GM18508 (cell line): ENCODE measurements around the gene ABCC6.
"Not testable (repeated sequence)": the region's sequence is repeated elsewhere in the genome, so short reads cannot be mapped to it uniquely, and the experiment has no call there.

ENCODE experiments used
- ATAC-seq: cut with Tn5 transposase; IDR thresholded peaks from one replicate; pipeline ENCODE4 v1.9.1; 2021; ENCODE audit warnings: moderate number of reproducible peaks; ENCODE audit not compliant: insufficient read depth, unreplicated experiment

The ABCC6 gene

DNA sequence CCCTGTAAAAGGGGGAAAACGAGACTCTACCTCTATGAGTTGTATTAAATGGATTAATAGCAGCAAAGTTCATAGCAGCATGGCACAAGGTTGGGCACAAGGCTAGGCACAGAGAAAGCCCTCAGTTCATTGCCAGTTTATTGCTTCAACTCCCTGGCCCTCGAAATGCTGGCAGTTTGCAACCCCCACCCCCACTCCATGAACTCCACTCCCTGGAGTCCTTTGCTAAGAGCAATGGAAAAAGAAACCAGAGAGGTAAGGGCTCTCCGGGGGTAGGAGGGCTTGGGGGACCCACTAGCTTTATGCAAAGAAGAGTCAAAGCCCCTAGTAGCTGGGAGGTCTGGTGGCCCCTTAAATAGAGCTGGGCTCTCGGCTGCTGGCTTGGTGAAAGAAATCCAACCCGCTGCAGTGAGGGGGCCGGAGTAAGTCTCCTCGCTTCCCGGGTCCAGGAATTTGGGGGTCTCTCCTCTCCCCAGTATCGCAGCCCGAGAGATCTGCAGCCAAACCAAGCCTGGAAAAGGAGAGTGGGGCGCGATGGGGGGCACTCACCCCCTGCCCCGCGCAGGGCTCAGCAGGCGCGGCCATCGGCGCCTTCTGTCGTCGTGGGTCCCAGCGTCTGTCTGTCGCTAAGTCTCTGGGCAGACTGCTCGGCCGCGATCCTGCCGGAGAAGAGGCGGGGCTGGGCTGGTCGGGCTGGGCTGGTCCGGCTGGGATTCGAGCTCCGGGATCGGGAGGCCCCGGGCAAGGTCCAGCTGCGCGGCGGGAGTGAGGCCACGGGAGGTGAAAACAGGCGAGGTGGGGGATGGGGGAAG lies at the start of gene ABCC6:
TSS of gene ABCC6 (minus strand) at position 645 of the 812 bp plus-strand sequence. CDS start at position 585, 60 bp downstream.
- not testable (repeated sequence) for ATAC-seq

DNA sequence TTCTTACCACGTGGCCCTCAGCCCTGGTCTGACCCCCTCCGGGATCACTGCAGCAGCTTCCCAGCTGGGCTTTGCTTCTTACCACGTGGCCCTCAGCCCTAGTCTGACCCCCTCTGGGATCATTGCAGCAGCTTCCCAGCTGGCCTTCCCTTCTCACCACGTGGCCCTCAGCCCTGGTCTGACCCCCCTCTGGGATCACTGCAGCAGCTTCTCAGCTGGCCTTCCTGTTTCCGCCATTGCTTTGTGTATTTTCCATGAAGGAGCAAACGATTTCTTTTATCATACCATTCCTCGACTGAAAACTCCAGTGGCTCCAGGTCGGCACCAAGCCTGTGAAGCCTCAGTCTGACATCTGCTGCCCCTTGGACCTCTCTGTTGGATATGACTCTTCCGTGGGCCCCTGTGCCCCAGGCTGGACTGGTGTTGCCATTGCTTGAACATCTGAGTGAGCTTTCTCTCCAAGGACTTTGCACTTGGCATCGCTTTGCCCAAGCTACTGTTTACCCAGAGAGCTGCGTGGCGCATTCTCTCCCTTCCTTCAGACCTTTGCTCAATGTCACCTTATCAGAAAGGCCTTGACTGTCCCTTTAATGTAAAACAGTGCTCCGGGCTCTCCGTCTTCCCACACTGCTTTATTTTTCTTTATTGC lies 49.4 kb upstream of the ABCC6 start:
- not testable (repeated sequence) for ATAC-seq

DNA sequence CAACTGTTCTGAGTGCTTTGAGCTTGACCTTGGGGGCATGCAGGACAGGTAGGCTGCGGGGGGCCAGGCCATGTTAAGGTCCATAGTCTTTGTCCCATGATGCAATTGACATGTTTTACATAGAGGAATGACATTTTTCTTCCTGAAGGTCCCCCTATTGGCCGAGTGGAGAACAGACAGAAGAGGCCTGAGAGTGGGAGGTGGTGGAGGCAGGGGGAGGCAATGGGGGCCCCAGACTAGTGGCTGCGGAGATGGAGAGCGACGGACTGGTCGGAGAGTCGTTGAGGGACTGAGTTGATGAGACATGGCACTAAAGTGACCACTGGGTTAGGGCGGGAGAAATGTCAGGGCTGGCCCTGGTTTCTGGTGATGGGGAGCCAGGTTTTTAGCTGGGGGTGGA lies 48.4 kb upstream of the ABCC6 start:
- not testable (repeated sequence) for ATAC-seq

DNA sequence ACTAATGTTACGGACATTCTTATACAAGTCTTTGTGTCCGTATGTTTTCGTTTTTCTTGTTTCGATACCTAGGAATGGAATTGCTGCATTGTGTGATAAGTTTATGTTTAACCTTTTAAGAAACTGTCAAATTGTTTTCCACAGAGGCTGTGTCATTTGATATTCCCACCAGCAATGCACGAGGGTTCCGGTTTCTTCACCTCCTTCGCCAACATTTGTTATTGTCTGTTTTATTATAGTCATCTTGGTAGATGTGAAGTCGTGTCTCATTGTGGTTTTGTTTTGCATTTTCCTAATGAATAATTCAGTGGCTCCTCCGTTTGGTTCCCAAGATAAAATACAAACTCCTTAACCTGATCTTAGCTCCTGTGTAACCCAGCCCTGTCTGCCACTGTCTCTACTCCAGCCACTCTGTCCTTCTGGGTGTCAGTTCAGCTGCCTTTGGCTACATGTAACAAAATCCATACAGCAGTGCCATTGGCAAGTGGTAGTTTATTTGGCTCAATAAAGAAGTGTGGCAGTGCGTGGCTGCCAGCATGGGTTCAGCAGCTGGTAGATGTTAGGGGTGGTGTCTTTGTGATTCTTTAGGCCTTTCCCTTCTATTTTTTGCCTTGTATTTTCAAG lies 45.0 kb upstream of the ABCC6 start:
- ATAC-seq = not testable (repeated sequence)

DNA sequence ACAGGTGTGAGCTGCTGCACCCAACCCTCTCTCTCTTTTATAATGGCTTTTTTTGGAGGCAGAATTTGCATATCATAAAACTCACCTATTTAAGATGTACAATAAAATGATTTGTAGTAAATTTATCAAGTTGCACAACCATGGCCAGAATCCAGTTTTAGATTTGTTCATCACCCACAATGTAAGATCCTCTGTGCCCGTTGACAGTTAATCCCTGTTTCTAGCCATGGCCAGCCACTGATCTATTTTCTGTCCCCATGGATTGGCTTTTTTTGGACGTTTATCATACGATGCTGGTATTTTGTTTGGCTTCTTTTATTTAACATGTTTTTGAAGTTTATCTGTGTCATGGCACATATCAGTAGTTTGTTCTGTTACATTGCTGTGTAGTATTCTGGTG lies 44.4 kb upstream of the ABCC6 start:
- not testable (repeated sequence) for ATAC-seq

DNA sequence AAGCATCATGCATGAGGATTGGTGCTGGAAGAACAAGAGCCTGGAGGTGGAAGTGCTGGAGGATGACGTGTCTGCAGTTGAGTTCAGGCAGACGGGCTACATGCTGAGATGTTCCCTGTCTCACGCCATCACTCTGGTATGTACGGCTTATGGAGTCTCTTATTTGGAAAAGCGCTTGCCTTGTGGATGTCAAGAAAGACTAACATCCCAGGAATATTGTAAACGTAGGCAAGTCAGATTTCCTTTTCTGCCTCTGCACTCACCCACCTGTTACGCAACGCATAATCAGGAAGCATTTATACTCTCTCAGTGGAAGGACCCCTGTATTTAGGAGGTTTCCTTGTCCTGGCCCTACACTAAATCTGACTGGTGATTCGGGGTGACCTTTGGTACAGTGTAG lies 41.8 kb upstream of the ABCC6 start:
- ATAC-seq = not testable (repeated sequence)

DNA sequence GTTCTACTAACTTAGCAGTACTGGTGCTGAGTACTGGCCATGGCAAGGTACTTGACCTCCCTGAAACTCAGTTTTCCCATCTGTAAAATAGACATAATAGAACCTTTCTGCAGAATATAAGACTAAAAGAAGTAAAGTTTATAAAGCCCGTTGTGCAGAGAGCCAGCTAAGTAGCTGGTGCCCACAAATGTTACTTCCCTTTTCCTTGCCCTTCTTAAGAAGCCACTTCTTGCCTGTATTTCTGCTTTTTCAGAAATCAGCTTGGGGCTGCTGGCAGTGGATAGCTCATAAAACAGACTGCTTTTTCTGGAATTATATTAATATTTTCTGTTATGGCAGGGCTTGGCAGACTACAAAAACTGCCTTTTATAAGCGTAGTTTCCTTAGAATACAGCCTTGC lies 40.7 kb upstream of the ABCC6 start:
- not testable (repeated sequence) for ATAC-seq

DNA sequence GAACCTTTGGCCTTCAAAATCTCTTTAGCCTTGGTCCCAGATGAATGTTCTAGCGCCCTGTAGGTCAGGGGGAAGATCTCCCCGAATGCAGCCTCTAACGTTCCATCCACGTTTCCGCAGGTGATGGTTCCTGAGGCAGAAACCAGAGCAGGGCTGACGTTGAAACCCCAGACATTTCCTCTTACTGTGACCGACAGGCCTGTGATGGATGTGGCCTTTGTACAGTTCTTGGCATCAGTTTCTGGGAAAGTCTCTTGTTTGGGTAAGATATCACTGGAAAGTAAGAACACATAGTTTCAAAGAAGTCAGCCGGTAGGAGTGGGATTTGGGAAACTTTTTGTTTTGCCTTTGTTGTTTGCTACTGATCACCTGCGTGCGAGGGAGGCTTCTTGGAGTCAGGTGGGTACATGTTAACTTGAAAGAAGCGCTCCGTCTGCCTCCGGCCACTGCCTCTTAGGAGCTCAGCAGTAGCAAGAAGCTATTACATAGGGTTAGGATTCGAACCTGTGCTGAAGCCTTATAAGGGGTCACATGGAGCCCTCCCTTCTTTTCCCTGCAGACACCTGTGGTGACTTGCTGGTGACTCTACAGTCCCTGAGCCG lies 39.8 kb upstream of the ABCC6 start:
- ATAC-seq = not testable (repeated sequence)

DNA sequence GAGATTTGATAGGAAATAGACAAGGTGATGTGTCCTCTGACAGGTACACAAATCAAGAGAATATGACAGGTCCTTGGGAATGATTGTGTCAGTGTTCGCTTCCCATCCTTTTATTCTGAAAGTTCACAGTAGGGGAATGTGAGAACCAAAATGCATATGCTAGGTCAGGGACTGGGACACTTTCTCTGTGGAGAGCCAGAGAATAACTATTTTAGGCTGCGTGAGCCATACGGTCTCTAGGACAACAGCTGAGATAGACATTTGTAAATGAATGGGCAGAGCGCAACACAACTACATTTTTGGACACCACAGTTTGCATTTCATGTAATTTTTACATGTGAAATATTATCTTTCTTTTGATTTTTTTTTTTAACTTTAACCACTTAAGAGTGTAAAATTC lies 36.7 kb upstream of the ABCC6 start:
- ATAC-seq = not testable (repeated sequence)

DNA sequence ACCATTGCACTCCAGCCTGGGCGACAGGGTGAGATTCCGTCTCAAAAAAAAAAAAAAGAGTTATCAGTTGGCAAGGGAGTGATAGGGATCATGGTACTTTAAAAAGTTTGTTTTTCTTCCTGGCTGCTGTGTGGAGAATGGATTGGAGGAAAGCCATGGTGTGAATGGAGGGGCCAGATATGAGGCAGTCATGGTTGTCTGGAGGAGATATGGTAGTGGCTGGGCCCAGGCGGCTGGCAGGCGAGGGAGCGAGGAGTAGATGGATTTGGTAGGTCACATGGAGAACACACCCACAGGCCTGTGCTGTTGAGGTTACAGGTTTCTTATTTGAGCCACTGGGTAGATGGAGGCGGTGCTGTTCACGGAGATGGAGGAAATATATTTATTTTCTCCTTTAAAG lies 35.5 kb upstream of the ABCC6 start:
- ATAC-seq = not testable (repeated sequence)

DNA sequence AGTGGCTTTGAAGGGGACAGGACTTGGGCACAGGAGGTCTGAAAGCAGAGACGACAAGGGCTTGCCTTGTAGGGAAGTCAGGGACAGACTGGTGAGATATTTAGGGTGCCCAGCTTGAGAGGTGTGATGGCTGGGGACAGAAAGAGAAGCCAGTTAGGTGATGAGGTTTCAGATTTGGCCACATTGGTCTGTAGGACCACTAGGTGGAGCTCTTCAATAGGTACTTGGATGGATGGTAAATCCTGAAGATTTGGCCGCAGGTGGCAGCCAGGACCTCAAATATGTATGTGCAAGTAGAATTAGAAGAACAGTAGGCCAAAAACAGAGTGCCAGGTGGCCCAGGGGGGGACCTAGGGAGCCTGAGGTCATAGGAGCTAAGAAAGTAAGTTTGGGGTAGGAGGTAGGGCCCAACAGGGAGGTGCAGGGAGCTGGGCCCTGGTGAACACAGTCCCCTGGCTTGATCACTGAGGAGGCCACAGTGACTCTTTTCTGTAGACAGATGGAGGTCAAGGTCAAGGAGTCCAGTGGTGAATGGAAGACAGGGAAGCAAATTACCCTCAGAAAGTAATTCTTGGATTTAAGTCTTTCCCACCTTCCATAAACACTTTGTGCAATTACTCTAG lies 34.1 kb upstream of the ABCC6 start:
- ATAC-seq = not testable (repeated sequence)

DNA sequence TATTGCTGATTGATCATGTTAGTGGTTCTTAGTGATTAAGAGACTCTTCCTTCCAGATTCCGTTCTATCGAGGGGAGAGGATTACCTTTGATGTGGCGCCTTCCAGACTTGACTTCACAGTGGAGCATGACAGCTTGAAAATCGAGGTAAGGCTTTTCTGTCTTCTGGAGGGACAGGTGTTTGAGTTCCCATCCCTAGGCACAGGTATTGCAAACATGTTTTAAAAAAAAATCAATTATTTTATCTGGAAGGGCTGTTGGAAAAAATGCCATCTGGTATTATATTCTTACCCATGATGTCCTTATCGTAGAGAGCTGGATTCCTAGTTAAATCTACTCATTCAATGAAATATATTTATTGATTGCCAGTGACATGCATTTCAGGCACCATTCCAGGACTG lies 29.1 kb upstream of the ABCC6 start:
- ATAC-seq = not testable (repeated sequence)

DNA sequence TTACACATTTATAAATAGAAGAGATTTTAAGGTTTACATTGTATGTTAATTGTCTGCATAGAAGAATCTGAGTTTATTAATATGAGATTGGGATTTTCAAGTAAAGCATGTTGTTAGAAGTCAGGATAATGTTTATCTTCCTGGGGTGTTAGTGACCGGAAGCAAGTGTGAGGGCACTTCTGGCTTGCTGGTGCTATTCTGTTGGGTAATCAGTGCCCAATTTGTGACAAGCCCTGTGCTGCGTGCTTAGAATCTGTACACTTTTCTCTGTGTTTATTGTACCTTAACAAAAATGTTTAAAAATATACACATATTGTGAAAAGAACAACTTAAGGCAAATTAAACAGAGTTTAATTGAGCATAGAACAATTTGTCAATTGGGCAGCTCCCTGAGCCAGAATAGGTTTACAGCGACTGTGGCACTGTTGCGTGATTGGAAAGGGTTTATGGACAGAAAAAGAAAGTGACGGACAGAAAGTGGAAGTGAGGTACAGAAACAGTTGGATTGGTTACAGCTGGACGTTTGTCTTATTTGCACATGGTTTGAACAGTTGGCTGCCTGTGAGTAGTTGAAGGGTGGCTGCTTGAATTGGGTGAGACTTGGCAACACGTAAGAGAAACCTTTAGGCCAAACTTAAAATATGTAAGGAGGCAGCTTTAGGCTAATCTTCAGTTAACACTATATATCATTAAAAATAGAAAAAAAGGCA lies 26.5 kb upstream of the ABCC6 start:
- not testable (repeated sequence) for ATAC-seq

DNA sequence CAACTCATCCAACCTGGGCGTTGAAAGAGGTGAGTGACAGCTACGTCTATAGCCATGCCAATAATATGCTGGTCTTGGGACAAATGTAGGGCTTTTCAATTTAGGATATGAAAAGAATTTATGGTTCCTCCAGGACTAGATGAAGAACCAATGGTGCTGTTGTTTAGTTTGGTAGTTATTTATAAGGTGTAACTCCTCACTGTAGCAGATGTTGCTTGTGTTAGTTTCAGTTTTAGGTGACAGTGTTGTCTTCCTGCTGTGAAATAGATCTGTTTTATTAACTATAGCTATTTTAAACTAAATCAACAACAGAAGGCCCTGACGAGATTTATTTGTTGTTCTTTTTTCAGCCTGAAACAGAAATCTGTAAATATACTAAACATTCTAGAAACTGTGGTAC lies 24.1 kb upstream of the ABCC6 start:
- not testable (repeated sequence) for ATAC-seq

DNA sequence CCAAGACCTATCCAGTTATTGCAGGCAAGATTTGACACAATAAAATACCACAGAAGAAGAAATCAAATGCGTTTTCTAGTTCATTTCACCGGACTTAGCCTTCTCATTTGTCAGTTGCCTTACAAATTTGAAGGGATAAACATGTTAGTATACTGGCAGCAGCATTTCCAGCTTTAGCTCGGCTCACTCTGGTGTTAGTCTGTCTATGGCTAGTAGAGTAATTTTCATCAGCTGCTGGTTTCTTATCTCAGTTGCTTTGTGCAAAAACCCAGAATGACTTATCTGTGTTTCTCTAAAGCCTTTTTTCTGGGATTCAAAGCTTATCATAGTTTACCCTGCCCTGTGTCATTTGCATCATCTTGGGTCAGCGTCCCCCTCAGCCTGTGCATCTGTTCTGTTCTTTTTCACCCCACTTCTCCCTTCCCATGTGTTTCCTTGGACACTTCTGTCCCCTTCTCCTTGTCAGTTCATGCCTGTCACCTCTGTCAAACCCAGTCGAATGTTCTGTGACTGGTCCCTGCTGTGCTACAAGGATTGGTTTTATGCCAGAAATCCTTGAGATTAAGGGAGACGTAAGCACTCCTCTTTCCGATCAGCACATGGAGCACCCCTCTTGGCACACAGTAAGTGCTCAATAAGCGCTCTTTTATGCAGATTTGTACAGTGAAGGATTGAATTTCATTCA lies 23.4 kb upstream of the ABCC6 start:
- not testable (repeated sequence) for ATAC-seq

DNA sequence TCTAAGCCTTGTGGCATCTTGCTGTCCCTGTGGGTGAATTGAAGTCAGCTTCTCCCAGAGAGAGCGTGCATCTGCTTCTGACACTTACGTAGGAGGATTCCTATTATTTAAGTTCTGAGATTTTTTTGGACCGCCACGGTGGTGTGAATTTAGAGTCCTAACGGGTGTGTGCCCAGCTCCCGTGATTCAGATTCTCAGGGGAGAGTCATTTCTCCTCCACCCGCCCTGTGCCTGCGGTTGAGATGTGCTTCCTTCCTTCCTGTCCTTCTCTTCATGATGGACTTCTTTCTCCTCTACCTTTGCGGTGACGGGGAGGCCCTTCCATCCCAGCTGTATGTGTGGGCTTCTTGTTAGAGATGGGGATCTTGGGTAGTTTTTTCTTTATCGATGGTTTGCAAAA lies 20.6 kb upstream of the ABCC6 start:
- ATAC-seq = not testable (repeated sequence)

DNA sequence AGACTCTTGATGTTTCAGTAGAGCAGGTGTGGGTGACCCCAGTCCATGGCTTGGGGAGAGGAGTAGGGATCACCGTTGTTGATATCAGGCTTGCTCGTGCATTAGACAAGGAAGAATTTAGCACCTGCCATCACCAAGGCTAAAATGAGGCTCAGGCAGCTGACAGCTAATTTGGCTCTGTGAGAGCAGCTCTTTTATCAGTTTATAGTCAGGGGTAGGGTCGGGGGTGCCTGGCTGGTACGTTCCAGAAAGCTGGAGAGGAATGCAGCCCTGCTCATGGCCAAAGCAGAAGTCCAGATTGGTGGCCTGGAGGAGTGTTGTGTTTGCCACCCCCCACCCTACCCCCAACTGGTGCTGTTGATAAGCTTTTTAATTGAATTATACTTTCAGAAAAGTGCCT lies 17.4 kb upstream of the ABCC6 start:
- ATAC-seq = not testable (repeated sequence)

DNA sequence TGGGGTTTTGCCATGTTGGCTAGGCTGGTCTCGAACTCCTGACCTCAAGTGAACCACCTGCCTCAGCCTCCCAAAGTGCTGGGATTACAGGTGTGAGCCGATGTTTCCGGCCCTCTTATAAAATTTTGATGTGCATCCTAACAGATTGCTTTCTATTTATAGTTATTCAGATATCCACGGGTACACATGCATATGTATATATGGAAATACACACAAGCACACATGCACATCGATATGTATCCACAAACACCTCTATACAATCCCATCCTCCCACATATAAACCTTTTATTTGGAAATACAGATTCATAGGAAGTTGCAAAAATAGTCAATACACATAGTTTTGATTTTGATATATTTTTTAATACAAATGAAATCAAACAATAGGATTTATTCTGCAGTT lies 14.4 kb upstream of the ABCC6 start:
- ATAC-seq = not testable (repeated sequence)

DNA sequence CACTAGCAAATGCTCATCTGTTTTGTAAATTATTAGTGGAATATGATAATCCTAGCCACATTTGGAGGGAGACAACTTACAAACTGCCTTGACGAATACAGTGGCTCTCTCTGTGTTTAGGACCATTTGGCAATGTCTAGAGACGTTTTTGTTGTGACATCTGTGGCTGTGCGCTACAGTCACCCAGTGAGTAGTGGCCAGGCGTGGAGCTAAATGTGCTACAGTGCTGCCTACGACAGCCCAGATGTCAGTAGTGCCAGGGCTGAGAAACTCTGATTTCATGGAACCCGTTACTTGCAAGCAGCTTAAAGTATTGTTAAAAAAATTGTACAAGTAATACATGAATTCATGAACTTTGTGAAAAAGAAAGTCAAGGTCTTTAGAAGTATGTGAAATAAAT lies 13.8 kb upstream of the ABCC6 start:
- not testable (repeated sequence) for ATAC-seq
